Stimulated activated CD8-positive, alpha-beta memory T cell treated with anti-CD3 and anti-CD28 coated beads, Interleukin-7, amount 100 ng/mL, for 1 hour (primary cell): ENCODE results near the gene TNS3.
"Not testable (repeated sequence)": the region's sequence is repeated elsewhere in the genome, so short reads cannot be mapped to it uniquely, and the experiment has no call there.

Experiments
- DNase-seq, 2 donors: peaks; one replicate each; pipeline ENCODE4 v3.0.0-alpha.2; 2020; ENCODE audit warnings: low read depth in 2 of 2

Gene TNS3

GRCh38 chr7:47472444-47473157 is 109.3 kb downstream of the TNS3 start:
- no peak for DNase-seq

DNA sequence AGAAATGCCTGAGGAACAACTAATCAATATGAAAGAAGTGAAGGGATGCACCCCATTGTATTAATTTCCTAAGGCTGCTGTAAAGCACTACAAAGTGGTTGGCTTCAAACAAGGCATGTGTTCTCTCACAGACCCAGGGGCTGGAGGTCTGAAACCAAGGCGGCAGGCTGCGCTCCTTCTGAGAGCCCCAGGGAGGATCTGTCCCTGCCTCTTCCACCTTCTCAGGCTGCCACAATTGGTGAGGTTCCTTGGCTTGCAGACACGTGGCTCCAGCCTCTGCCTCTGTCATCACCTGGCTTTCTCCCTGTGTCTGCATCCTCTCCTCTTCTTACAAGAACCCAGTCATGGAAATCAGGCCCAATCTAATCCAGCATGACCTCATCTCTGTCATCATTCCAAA is 110.1 kb downstream of the TNS3 start:
- DNase-seq = no peak

DNA sequence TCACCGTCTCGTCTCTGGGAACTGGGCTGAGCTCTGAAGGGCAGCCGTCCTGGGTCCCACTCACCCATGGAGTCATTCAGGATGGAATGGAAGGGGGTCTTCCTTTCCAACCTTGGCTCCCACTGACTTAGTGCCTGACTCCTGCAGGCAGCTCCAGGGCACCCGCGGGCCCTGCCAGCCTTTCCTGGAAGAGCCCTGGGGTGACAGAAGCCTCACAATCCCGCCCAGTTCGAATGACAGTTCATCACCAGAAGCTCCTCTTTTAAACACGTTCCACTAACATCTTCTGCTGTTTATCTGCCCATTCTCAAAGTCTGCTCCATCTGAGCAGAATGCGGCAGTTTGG is 110.6 kb downstream of the TNS3 start:
- no peak for DNase-seq

- DNase-seq = no peak
These were observed 111.1 kb downstream of the TNS3 start for GRCh38 chr7:47470567-47471357.

- not testable (repeated sequence) for DNase-seq
These were observed 112.1 kb downstream of the TNS3 start for GRCh38 chr7:47469846-47470245.

DNA sequence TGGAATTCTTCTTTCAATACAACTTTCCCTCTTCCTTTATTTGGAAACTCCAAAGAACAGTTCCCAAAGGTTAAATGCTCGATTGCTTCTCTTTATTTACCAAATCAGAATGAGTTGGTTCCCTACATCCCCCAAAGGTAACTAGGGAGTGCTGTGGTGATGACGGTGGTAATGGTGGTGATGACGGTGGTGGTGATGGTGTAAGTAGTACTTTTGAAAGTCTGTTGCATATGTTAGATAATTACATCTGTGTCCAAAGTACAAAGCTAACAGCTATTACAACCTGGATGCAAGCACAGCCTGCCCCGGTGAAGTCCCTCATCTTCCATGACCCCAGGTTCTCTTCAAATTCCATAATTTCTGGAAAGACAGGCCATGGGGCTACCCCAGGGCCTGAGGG is 115.1 kb downstream of the TNS3 start:
- no peak for DNase-seq

GRCh38 chr7:47465191-47465590 is 116.7 kb downstream of the TNS3 start:
- no peak for DNase-seq

DNA sequence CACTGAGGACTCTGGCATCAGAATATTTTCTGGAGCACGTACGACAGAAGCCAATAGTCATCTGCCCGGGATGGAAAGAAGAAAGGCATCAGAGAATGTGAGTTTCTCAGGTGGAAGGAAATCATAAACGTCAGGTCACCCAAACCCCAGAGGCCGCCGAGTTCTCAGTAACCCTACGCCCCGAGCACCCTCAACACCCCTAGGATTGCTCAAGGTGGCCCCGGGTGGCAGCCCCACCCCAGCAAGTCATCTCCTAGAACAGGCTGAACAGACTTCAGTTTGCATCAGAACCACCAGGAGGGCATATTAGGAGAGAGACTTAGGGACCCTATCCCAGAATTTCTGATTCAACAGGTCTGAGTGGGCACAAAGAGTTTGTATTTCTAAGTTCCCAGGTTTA is 117.6 kb downstream of the TNS3 start:
- DNase-seq = no peak

DNA sequence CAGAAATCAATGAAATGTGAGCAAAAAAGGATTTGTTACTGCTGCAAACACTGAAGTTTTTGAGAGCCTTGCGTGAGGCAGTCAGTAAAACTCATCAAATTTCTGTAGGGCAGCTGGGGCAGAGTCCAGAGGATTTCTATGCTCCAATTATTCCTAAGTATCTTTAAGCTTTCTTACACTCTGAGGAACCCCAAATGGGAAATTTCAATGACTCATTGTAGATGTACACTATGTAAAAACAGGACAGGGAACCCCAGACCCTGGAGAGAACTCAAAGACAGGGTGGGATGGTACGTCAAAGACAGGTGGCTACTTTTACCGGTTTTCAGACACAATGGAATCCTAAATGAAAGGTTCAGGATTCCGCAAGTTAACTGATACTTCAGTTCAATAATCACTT is 120.2 kb downstream of the TNS3 start:
- DNase-seq = no peak

DNA sequence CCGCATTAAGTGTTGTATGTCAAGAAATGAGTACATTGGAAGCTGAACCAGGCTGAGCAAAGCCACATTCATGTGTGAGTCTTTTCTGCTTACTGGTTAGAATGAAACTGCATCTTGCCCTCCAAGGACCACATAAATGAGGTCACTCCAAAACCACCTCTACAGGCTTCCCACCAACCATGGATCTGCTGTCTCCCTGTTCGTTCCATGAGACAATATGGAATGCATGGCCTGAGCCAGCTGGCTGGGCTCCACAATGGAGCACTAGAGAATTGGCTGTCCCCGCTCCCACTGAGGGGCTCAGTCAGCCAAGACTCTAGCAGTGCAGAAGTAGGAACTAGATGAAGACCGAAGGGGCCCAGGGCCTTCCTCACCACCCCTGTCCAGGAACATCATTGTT is 120.8 kb downstream of the TNS3 start:
- DNase-seq = no peak

DNA sequence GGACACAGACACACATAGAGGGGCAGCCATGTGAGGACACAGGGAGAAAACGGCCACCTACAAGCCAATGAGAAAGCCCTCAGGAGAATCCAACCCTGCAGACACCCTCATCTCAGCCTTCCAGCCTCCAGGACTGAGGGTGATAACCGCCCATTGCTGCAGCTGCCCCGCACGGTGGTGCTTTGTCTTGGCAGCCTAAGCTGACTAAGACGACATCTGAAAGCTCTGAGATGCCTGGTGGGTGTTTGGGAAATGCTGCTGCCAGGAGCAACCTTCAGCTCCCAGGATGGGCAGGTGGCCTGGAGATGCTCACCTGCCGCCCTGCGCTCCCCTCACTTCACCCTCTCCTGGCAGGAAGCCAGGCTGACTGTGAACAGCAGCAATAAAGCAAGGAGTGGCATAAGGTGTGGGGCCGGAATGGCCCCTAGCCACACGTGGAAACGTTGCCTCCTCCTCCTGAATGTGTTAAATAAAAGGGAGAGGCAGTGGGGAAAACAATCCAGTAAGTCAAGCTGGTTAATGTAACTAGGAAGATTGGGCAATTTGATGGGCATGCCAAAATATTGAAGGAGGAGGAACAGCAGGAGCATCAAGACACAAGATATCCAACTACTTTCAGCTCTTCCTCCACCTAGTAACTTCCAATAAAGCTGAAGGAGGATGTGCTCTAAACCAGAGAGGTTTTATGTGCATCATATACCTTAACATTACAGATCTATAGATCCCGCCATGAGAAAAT is 121.5 kb downstream of the TNS3 start:
- DNase-seq = no peak

DNA sequence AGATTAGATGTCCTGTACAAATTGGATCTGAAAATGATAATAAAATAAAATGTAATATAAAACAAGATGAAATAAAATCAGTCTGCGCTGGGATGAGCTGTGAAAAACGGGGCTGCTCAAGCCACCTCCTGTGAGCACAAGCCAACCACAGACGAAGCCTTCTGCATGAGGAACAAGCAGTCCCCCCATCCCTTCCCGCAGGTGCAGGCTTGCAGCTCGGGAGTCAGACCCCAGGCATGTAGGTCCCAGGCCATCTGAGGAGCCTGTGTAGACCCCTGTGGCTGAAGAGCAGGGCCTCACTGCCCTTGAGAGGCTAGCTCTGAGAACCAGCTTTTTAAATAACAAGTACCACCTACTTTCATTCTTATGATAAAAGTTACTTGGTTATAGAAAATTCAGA is 123.4 kb downstream of the TNS3 start:
- DNase-seq = no peak

DNA sequence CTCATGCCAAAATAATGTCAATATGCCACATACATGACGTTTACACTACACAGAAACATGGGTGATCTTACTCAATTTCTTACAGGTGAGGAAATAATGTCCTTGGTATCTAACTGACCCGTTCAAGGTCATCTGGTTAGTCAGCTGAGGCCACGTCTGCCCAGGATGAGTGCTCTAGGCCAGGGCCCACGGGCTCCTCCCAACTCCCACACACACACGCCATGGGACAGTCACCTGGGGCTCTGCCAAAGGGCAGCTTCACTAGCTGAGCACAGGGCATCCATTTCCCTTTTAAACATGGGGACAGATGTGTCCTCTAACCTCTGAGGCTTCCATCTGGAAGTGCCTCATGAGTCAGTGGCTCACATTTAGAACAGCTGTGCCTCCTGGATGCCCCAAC is 123.9 kb downstream of the TNS3 start:
- DNase-seq = no peak

- DNase-seq = no peak
These were observed 125.5 kb downstream of the TNS3 start for GRCh38 chr7:47456210-47456955.

DNA sequence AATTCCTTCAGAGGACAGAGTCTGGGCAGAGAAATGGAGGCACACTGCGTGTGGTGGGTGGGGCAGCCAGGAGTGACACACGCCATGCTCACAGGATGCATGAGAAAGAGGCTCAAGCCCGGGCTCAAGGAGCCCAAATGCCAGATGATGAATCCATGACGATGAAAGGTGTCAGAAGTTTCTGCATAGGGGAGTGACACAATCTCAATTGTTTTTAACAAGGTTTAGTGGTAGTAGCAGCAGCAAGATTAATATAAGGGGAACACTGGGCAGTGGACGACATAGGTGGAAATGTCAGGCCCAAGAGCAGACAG is 126.1 kb downstream of the TNS3 start:
- DNase-seq = no peak

DNA sequence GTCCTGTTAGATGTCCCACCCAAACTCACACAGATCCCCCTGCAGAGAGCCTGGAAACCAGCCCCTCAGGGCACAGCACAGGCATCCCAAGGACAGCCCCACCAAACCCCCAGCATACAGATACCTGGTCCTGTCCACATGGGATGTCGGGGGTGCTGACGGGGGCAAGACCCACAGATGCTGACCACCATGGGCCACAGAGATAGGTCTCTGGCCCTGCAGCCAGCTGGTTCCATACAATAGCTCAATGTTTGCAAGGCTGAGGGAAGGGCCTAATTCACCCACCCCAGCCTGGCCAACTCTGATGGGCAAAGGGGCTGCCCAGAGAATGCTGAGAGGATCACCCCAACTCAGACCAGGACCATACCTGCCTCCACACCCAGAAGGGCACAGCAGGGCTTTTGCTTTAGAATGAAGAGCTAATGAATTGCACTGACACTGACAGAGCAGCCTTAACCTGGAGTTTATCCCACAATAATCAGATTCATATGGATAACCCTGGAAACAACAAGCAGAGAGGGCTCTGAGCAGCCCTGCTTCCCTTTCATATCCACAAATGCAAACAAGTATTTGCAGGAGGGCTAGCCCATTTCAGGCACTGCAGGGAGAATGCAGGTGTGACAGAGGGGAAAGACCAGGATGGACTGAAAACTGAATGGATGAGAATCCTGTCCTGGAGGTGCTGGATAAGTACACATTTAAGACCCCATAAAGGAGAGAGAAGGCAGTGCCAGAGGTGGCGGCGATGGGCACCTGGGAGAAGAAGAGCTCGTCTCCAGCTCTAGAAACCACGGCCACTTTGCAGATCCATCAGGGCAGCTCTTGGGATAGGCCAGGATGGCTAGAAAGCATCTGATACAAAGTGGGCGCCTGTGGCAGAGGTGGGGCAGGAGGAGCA is 126.7 kb downstream of the TNS3 start:
- DNase-seq = no peak

DNA sequence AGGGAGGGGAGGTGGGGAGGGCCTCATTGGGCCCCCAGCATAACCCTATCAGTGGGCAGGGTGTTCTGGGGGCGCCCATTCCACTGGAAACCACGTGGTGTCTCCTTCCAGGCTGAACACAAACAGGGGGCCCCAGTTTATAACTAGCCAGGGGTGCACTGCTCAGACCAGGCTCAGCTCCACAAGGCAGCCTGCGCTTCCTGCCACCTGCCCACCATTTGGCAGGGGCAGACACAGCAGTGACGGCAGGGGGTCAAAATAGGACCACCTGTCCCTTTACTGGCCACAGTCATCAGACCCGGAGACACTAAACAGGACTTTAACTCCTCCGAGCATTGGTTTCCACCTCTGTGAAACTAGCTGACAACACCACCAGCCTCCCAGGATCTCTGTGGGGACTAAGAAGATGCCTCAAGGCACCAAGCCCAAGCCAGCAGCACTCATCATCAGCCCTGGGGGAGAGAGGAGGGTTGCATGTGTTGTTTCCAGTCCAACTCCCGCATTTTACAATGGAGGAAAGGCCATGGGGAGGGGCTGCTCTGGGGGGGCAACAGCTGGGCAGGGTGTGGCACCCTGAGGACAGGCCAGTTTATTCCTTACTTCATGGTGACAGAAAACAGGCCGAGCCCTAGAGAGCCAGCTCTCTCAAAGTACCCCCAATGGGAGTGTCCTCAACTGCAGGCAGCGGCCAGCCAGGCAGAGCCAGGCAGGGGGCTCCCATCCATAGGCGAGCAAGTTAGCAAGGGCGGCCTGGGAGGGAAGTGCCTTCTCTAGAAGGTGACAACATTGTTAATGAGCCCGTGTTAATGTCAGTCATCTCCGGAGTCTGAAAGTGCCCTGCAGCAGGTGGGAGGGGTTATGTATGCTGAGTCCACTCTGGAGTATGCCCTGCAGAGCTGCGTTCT is 127.6 kb downstream of the TNS3 start:
- no peak for DNase-seq

DNA sequence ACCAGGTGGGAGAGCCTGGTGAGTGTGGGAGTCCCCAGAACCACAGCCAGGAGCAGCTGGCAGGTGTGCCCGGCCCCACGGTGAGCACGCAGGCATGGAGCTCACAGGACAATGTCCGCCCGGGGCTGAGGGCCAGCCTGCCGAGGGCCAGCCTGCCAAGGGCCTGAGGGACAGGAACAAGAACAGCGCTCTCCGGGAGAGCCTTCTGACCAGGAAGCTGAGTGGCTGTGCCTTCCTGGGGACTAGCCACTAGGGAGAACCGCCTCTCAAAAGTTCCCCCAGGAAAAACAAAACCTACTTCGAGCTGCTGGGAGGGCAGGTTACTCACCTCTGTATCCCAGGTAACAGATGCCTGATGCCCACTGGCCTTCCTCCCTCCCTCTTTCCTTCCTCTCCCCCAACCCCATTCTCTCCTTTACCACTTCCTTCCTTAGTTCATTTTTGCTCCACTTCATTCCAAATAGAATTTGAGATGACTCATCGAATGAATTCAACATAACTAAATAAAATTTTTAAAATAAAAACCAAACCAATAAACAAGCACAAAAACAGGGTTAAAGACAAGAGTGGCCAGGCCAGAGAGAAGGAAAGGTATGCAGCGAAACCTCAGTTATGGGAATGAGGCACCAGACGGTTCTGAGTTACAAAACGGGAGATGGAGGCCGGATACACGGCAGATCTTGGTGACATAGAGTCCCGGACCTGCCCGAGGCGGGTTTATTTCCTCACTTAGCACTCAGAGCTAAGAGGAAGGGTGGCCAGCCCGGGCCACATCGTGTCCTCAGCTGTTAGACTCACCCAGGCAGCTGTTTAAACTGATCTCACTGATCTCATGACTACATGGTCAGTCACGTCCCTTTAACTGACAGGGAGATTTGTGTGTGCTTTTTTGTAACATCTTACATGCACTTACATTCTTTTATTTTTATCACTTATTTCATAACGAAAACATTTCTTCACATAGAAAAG is 128.5 kb downstream of the TNS3 start:
- DNase-seq = no peak

- DNase-seq = no peak
These were observed 129.2 kb downstream of the TNS3 start for GRCh38 chr7:47452715-47453092.
